DMS53 (cell line): ENCODE results near the gene TXLNB.

Experiments used
- DNase-seq: peaks from one replicate; lab custom pipeline; 2025; lab: John Stamatoyannopoulos, UW

TXLNB gene

DNA sequence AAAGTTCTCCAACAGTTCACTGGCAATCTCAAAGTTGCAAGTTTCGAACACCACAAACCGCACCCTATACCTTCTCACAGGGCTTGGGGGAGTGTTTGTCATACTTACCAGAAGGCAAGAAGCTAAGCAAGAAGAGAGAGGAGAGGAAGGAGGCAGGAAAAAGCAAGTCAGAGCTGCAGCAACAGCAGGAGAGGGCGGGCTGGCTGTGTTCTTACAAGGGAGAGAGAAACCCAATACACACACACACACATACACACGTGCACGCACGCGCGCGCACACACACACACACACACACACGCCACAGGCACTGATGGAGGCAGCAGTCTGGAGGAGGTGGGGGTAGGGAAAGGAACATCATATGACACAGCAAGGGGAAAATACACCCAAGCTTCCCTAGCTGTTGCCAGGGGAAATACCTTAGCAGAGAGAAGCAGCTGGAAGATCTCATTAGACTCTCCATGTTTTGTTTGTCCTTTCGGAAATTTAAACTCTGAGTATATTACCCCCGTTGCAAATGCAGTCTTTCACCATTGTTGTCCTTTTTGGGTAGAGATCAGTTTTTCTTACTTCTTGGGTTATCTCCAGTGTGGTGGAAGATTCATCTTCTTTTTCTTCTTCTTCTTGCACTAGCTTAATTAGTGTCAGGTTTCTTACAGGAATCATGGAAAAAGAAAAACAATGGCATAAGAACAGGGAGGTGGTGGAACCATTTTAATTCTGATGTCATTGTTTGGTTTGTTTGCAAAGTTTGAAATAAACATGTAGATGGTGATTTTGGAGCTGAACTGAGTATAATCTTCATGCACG lies at the start of gene TXLNB:
TXLNB (minus strand) TSS at position 186 of the 807 bp plus-strand sequence. CDS start 3,099 bp downstream, outside the sequence.
- DNase-seq: peak; percentile 74

DNA sequence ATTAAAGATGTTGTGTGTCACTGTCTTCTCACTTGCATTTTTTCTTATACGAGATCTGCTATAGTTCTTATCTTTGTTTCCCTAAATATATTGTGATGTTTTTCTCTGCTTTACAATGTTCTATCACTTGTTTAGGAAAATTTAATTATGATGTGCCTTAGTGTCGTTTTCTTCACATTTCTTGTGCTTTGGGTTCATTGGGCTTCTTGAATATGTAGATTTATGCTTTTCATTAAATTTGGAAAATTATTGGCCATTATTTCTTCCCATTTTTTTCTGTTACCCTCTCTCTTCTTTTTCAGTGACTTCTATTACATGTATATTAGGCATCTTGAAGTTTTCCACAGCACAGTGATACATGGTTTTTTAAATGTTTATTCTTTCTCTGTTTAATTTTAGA lies 49.3 kb upstream of the TXLNB start:
- DNase-seq: no peak

DNA sequence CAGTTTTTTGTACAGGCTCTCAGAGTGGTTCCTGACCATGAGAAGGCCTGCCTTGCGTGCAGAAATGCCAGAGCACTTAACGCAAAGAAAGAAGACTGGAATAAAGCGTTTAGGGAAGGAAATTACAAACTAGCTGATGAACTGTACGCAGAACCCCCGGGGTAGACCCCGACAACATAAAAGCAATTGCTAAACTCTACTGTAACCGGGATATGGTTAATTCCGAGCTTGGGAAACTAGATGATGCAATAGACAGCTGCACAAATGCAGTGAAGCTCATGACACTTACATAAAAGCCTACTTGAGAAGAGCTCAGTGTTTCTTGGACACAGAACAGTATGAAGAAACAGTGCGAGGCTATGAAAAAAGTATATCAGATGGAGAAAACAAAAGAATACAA lies 47.0 kb upstream of the TXLNB start:
- no peak for DNase-seq

DNA sequence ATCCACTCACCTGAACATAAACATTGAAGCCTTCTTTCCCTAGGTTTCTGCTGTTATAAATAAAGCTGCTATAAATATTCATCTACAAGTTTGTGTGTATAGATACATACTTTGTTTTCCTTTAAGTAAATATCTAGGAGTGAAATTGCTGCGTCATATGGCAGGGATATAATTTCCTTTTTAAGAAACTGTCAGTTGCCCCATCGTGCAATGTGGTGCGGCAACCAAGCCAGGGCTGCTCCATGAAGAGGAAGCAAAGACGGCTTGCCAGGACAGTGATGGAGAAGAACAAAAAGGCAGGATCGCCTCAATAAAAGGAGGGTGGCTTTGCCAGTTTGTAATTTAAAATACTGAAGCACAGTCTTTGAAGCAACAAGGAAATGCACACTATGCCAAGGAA lies 46.0 kb upstream of the TXLNB start:
- DNase-seq: no peak

DNA sequence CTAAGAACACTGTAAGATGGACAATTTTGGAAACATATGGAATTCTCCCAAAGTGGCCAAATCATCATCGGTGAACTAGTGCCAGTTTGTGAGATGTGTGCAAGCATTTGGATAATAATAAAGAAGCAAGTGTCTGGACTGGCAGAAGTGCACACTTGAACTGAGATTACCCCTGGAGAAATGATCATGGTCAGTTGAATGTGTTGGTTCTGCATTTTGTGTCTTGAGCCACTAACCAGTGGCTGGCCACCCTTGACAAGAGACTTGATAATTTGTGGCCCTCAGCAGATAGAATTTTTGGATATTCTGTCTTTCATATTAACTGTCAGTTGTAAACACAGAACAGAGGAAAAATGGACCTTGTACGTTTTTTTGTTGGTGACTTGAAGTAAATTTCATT lies 45.2 kb upstream of the TXLNB start:
- DNase-seq: no peak

DNA sequence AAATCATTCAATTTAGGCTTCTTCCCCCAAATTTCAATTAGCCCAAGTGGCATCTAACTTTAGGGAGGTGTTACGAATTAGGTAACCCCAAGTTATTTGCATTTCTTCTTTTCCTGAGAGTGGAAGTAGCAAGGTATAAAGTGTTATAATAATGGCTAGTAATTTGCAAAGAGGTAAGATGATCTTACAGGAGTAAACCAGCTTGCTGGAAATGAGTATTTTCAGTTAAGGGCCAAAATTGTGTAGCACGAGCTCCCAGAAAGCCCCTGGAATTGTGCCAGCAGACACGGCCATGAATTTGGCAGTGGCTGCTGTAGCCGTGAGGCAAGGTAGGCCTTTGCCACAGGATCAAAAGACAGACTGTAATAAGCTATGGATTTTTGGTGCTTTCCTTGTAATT lies 44.7 kb upstream of the TXLNB start:
- no peak for DNase-seq

DNA sequence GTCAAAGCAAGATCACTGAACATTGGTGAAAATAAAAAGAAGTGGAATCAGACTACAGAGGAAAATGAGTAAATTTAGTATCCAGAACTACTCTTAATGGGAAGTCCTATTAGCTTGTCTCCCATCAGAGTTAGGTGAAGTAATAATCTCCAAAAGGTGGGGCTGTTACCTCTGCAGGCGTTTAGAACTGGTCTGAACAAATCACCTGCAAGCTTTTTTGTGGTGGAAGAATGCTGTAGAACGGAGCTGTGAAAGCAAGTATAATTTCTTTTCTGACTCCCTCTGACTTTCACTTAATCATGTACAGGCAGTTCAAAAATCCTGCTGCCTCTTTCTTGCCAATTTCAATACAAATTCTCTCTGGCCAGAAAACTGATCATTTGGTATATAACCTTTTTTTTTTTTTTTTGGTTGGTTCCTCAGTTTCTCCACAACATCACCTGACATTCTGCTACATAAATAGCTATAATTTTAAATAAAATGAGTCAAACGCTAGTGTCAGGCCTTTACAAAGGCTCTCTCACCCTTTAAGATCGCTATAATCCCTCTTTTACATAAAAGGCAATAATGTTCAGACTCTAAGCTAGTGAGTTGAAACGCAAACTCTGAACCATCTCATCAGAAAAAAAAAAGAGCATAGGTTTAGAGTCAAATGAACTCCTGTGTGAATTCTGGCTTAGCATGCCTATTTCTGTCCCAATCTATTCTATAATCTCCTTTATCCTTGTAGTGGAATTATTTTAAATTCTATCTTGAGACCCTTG lies 43.8 kb upstream of the TXLNB start:
- DNase-seq: no peak

DNA sequence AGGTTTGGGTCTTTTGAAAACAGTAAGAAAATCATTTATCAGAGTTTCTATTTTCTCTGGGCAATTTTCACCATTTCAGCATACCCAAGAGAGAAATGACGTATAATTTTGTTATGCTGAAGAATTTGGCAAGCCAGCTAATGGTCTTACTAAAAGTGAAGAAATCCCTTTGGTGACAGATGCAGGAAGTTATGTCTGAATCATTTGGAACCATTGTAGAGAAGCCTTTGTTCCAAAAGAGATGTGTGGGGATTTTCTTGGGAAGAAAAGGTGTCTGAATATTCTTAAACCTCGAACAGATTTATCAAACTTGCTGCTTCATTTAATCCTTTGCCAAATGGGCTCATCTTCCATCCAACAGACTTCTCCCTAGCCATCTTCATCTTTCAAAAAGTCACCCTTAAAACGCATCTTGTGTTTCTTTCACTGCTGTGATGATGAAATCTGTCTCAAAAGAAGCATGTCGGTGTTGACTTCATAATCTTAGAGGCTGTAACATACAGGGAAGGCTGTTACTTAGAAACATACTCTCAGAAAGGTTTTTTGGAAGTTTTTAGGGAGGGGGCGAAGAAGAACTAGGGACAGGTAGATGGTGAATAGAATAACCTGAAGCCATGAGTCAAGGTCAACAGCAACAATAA lies 43.1 kb upstream of the TXLNB start:
- DNase-seq: no peak

DNA sequence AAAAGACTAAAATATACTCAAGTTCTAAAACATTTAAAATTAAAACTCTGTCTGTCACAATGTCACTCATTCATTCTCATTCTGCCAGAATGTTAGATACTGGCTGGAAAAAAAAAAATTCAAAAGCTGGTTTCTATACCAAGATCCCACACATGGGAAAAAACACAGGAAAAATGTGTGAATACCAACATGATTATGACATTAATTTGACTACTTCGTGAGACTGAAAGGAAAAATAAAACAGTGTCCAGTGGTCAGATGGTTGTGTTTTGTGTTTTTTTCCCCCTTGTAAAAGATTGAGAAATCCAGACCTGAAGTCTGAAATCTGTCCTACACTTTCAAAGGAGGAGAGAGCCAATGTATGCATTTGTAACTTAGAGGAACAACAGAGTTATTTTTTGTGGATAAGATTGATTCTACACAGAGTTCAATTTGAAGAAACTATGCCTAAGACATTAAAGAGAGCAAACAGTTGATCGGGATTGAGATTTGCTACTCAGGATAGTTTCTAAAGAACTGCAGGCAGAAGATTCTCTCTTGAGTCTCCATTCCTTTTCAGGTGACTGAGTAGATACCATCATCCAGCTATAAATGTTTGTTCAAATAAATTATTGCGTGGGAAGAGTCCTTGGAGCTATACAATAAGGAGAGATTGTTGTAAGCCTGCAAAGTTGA lies 39.2 kb upstream of the TXLNB start:
- no peak for DNase-seq

DNA sequence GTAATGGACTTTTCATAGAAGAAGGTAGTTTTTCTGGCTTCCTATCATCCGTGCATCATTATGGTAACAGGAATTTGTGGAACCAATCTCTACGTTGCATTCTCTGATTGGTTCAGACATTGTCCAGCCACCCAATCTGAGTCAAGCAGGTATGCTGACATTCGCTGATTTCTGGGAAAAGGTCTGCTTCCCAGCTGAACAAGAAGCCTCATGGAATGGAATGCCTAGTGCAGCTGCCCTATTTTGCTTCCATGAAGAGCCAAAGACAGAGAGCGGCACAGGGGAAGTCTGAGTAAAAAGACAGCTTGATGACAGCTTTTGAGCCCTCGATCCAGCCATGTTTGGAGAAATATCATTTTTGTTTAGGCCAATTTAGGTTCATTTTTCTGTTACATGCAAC lies 38.5 kb upstream of the TXLNB start:
- no peak for DNase-seq

DNA sequence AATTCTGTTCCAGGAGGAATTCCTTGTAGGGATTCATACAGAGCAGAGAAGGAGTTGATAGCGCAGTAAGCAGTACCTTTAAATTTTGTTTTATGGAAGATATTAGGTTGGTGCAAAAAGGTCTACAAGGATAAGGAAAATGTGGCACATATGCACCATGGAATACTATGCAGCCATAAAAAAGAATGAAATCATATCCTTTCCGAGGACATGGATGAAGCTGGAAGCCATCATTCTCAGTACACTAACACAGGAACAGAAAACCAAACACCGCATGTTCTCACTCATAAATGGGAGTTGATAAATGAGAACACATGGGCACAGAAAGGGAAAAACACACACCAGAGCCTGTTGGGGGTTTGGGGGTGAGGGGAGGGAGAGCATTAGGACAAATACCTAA lies 37.4 kb upstream of the TXLNB start:
- no peak for DNase-seq

DNA sequence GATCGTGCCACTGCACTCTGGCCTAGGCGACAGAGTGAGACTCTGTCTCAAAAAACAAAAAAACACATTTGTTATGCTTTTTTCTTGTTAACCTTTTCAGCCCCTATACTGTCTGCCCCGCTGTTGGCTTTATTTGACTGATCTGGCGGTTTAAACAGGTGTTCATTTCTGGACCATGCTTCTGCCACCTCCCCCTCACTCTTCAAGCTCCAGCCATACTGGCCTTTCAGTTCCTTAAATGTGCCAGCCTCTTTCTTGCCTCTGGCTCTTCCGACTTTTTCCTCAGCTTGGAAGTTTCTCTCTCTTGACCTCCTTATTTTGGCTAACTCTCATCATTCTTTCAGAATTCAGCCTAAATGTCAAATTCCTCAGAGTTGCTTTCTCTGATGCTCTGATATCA lies 35.2 kb upstream of the TXLNB start:
- no peak for DNase-seq

DNA sequence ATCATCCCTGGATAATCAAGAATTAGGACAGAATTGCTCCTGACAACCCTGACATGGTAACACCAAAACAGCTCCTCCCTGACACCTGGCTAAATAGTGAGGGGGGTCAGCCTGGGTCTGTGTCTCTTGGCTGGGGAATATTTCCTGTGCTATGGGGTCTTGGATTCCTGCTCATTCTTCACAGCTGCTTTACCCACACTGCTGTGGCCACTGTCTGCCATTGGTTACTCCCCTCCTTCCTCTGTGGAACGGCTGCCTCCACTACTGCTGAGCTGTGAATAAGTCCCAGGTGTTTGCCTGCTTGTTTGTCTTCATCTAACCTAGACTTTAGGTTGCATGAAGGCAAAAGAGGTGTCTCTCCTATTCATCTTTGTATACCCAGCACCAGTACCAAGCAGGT lies 33.9 kb upstream of the TXLNB start:
- no peak for DNase-seq

DNA sequence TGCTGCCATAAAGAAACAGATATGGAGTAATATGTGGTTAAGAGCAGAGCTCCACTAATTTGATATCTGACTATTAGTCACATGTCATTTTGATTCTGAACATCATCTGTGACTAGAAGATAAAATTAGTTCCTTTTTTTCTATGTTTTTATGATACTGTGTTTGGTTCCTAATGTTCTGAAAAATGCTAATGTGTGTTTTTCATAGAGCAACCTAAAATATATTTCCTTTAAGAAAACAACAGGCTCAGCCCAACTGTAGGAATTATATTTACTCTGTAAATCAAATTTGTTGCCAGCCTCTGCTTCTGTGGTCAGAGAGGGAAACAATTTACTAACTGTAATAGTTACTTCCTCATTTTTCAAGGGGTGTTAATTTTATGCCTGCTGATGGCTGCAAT lies 33.3 kb upstream of the TXLNB start:
- no peak for DNase-seq

DNA sequence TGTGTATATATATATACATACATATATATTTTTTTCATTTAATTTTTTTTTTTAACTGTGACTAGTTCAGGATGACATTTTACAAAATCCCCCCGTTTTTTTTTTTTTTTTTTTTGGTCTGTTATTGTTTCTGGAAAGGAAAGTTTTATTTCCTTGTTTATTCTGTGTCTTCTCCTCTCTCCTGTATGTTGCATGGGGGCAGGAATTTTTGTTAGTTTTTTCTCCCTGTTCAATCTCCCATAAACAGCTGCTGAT lies 32.4 kb upstream of the TXLNB start:
- no peak for DNase-seq

DNA sequence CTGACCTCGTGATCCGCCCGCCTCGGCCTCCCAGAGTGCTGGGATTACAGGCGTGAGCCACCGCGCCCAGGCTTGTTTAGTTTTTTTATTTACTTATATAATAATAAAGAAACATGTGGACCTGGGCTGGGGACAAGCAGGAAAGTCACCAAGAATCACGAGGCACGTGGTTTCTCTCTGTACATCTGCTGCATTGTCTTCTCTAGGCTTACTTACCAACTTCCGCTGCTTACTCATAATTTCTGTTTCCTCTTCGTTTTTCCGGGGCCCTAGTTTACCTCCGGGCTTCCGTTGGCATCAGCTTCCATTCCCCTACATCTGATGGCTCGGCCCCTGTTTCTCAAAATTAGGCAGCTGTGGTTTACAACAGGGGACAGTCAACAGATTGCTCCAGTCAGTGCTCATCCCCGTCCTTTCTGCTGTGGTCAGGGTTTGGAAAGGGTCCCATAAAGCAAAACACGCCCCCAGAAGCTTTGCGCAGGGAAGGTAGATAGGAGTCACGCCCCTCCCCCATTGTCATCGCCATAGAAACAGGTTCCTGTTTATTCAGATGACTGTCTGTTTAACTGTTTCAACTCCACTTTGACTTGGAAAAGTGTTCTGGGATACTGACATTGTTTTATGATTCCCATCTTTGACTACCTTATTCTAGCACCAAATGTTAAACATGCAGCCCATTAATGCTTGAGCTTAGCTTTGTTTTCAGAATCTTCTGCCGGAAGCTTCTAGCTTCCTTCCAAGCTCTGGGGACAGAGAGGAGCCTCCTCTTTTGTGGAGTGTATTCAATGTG lies 31.9 kb upstream of the TXLNB start:
- peak; percentile 40 for DNase-seq

DNA sequence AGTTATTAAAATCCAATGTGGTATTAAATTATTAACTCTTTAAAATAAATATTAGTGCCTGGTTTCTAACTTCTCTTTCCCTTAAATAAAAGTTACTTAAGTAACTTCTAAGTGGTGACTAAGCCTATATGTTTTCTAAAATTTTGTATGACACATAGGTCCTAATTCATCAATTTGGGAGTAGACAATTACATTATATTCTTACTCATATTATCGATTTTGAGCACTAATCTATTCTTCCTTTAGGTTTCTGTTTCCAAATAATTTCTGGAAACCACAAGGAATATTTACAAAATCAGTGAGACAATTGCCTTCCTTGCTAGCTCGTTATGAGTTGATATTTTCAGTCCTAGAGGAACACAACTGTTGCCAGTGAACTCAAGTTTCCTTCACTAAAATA lies 28.3 kb upstream of the TXLNB start:
- DNase-seq: no peak

DNA sequence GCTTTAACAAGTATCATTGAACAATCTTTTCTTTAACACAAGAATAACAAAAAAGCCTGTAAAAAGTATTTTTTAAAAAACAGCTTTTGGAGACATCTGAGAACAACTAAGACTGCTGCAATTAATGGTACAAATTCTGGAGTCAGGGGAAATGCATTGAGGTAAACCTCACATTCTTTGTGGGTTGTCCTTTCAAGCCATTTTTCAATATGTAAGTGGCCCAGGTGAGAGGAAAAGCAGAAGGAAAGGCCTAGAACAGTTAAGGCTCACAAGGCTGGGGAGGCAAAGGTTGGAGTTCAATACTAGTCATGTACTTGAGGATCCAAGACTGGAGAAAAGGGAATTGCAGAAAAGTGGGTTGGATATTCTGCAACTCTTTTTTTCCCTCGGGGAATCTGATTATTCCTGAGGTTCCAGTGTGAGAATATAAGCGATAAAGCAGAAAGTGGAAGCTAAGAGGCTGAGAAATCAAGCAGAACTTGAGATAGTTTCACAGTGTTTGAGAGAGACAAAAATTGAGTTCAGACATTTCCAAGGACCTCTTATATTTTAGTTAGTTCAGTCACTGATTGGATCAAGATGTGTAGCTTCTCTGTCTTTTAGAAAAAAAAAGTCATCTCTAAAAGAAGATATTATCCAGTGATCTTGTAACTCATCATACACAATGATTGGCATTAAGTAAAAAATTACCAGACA lies 25.0 kb upstream of the TXLNB start:
- no peak for DNase-seq

DNA sequence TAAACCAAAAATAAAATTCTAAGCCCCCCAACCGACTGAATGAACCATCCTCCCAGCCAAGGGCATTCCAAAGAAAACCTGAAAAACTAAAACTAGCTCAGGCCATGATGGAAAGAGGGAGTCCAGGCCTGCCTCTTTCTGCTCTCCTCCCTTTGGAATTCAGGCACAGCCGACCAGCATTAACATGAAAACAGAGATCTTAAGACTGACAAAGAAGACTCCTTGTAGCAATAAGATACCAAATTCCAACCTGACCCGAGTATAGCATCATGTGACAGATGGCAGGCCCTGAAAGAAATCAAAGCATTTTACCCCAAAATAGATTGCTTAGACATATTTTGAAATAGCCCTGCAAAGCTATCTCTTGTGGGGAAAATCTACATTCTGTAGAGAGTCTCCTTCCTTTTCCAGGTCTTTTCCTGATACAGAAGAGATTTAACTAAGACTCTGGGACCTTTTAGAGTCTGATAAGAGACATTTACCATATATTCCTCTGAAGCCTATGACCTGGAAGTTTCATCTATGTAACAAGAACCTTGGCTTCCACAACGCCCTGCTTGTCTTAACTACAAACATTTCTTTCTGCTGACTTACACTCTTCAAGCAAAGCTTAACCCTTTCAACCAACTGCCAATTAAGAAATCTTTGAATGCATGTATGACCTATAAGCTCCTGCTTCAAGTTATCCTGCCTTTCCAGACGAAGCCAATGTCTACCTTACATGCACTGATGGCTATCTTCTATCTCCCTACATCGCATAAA lies 22.2 kb upstream of the TXLNB start:
- no peak for DNase-seq

DNA sequence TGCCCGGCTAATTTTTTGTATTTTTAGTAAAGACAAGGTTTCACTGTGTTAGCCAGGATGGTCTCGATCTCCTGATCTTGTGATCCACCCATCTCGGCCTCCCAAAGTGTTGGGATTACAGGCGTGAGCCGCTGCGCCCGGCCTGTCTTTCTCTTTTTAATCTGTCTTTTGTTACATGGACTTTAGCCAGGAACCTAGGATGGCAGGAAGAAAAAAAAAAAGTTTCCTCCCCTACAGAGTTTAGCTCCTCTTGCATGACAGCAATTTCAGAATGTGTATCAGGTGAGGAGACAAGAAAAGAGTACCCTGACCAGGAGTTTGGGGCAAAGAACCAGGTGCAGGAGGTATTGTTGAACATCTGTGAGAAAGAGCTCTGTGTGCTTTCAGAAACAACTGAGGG lies 21.4 kb upstream of the TXLNB start:
- DNase-seq: no peak

DNA sequence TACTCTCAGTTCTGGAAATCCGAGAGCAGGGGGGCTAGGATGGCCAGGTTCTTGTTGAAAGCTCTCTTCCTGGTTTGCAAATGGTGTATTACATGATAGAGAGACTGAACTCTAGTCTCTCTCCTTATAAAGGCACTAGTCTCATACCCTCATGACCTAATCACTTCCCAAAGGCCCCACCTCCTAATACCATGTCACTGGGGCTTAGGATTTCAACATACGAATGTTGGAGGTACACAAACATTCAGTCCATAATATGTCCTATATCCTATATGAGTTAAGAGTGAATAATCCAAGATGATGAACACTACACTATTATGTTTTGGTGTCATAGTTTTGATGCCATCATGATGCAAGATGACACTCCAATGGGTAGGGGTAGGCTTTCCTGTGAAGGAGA lies 20.0 kb upstream of the TXLNB start:
- DNase-seq: no peak
